ENCODE results near the gene MRM3.

MRM3 gene

GRCh38 chr17:800446-801242 lies 18.5 kb downstream of the MRM3 start:
- H3K9ac ChIP-seq (ENCODE audit: low read length): no peak overlapping the region
- H3K9me3 ChIP-seq (ENCODE audit: low read length): no peaks in the 10 kb centered on the region
- H3K79me2 ChIP-seq (ENCODE audit: insufficient read depth, low read length): no peaks in the 10 kb centered on the region
- no peak overlapping the region for H3K27ac ChIP-seq (ENCODE audit: low read depth, low read length, poor library complexity, severe bottlenecking)
- no peaks in the 10 kb centered on the region for H3K36me3 ChIP-seq (ENCODE audit: insufficient read depth, low read length)
- H4K20me1 ChIP-seq (ENCODE audit: insufficient read depth, low read length): no peaks in the 10 kb centered on the region
- H3K4me3 ChIP-seq (ENCODE audit: low read depth, low read length, poor library complexity, severe bottlenecking): no peak overlapping the region
- no peak overlapping the region for H3K4me2 ChIP-seq (ENCODE audit: low read length)
- TF ChIP-seq EZH2 (IDR thresholded peaks at IDR 0.05; ENCODE audit: borderline replicate concordance, low read length) (no peak), CTCF (IDR thresholded peaks at IDR 0.05; ENCODE audit: low read length) (no peak)
- H3K27me3 ChIP-seq (ENCODE audit: insufficient read depth, low read length): no peaks in the 10 kb centered on the region; the same call in 1 of the 2 replicates
- peaks cover 7% of the 10 kb centered on the region for H3K4me1 ChIP-seq (ENCODE audit: insufficient read depth, low read length, severe bottlenecking)
- H3K9me2 ChIP-seq (ENCODE audit: low read depth, low read length): no peaks in the 10 kb centered on the region
- no peaks in the 10 kb centered on the region for H3F3A ChIP-seq (ENCODE audit: insufficient read depth, low read length)
- no peak overlapping the region for H2AFZ ChIP-seq (ENCODE audit: low read length)

- no peaks in the 10 kb centered on the region for H3F3A ChIP-seq (ENCODE audit: insufficient read depth, low read length)
- H3K27ac ChIP-seq (ENCODE audit: low read depth, low read length, poor library complexity, severe bottlenecking): no peak overlapping the region
- no peak overlapping the region for H3K4me2 ChIP-seq (ENCODE audit: low read length)
- H4K20me1 ChIP-seq (ENCODE audit: insufficient read depth, low read length): no peaks in the 10 kb centered on the region
- no peaks in the 10 kb centered on the region for H3K36me3 ChIP-seq (ENCODE audit: insufficient read depth, low read length)
- H3K9ac ChIP-seq (ENCODE audit: low read length): no peak overlapping the region
- no peak overlapping the region for H2AFZ ChIP-seq (ENCODE audit: low read length)
- H3K79me2 ChIP-seq (ENCODE audit: insufficient read depth, low read length): no peaks in the 10 kb centered on the region
- H3K4me3 ChIP-seq (ENCODE audit: low read depth, low read length, poor library complexity, severe bottlenecking): no peak overlapping the region
- H3K4me1 ChIP-seq (ENCODE audit: insufficient read depth, low read length, severe bottlenecking): peaks cover 7% of the 10 kb centered on the region
- no peaks in the 10 kb centered on the region for H3K9me2 ChIP-seq (ENCODE audit: low read depth, low read length)
- H3K9me3 ChIP-seq (ENCODE audit: low read length): no peaks in the 10 kb centered on the region
- no peaks in the 10 kb centered on the region; the same call in 1 of the 2 replicates for H3K27me3 ChIP-seq (ENCODE audit: insufficient read depth, low read length)
- TF ChIP-seq CTCF (IDR thresholded peaks at IDR 0.05; ENCODE audit: low read length): no peak
- TF ChIP-seq EZH2 (IDR thresholded peaks at IDR 0.05; ENCODE audit: borderline replicate concordance, low read length): no peak
Observed at GRCh38 chr17:801660-802059, 19.5 kb downstream of the MRM3 start.

GRCh38 chr17:802481-802880 lies 20.3 kb downstream of the MRM3 start:
- no peaks in the 10 kb centered on the region for H3K36me3 ChIP-seq (ENCODE audit: insufficient read depth, low read length)
- H3K4me2 ChIP-seq (ENCODE audit: low read length): no peak overlapping the region
- peaks cover 7% of the 10 kb centered on the region for H3K4me1 ChIP-seq (ENCODE audit: insufficient read depth, low read length, severe bottlenecking)
- H3K27ac ChIP-seq (ENCODE audit: low read depth, low read length, poor library complexity, severe bottlenecking): no peak overlapping the region
- H2AFZ ChIP-seq (ENCODE audit: low read length): no peak overlapping the region
- H3K79me2 ChIP-seq (ENCODE audit: insufficient read depth, low read length): no peaks in the 10 kb centered on the region
- no peak overlapping the region for H3K4me3 ChIP-seq (ENCODE audit: low read depth, low read length, poor library complexity, severe bottlenecking)
- no peaks in the 10 kb centered on the region for H4K20me1 ChIP-seq (ENCODE audit: insufficient read depth, low read length)
- no peaks in the 10 kb centered on the region; the same call in 1 of the 2 replicates for H3K27me3 ChIP-seq (ENCODE audit: insufficient read depth, low read length)
- no peak overlapping the region for H3K9ac ChIP-seq (ENCODE audit: low read length)
- H3K9me3 ChIP-seq (ENCODE audit: low read length): no peaks in the 10 kb centered on the region
- no peaks in the 10 kb centered on the region for H3K9me2 ChIP-seq (ENCODE audit: low read depth, low read length)
- no peak for TF ChIP-seq EZH2 (IDR thresholded peaks at IDR 0.05; ENCODE audit: borderline replicate concordance, low read length)
- TF ChIP-seq CTCF (IDR thresholded peaks at IDR 0.05; ENCODE audit: low read length): no peak
- H3F3A ChIP-seq (ENCODE audit: insufficient read depth, low read length): no peaks in the 10 kb centered on the region

Measured in OCI-LY1 (cell line).